A549 (cell line): ENCODE results near the gene AGPAT2.

Experiments
- BHLHE40 ChIP-seq: IDR thresholded peaks from 2 replicates; pipeline ENCODE4 v1.6.1; 2012; ENCODE audit warnings: low read depth, low read length, inconsistent platforms
- CTCF ChIP-seq: fragments of >200 bp; sonication (Bioruptor Twin); formaldehyde crosslinking; IDR thresholded peaks from 3 replicates; pipeline ENCODE4 v1.5.1; 2016

- TF ChIP-seq BHLHE40 (no peak), CTCF (no peak)
Measured at GRCh38 chr9:136668983-136669790, 18.1 kb downstream of the AGPAT2 start.
